Measurements from ENCODE around the gene MED16.
"Not testable (repeated sequence)": the region's sequence is repeated elsewhere in the genome, so short reads cannot be mapped to it uniquely, and the experiment has no call there.

MED16 gene

GRCh38 chr19:907183-907853, 14.3 kb upstream of the MED16 start:
- no peak for DNase-seq (ENCODE audit: low read depth)

- DNase-seq (ENCODE audit: low read depth): no peak
Measured at GRCh38 chr19:906480-906879, 13.5 kb upstream of the MED16 start.

GRCh38 chr19:904545-904944, 11.6 kb upstream of the MED16 start:
- DNase-seq (ENCODE audit: low read depth): no peak

- no peak for DNase-seq (ENCODE audit: low read depth)
Measured at GRCh38 chr19:903266-903797, 10.3 kb upstream of the MED16 start.

- DNase-seq (ENCODE audit: low read depth): no peak
Measured at GRCh38 chr19:902446-903226, 9.6 kb upstream of the MED16 start.

GRCh38 chr19:902093-902370, 9.0 kb upstream of the MED16 start:
- no peak for DNase-seq (ENCODE audit: low read depth)

- DNase-seq (ENCODE audit: low read depth): no peak
Measured at GRCh38 chr19:901216-902092, 8.5 kb upstream of the MED16 start.

- no peak for DNase-seq (ENCODE audit: low read depth)
Measured at GRCh38 chr19:900302-901111, 7.5 kb upstream of the MED16 start.

- no peak for DNase-seq (ENCODE audit: low read depth)
Measured at GRCh38 chr19:900043-900301, 7.0 kb upstream of the MED16 start.

- DNase-seq (ENCODE audit: low read depth): no peak
Measured at GRCh38 chr19:899336-900042, 6.5 kb upstream of the MED16 start.

- no peak for DNase-seq (ENCODE audit: low read depth)
Measured at GRCh38 chr19:898663-899062, 5.7 kb upstream of the MED16 start.

GRCh38 chr19:897442-898039, 4.6 kb upstream of the MED16 start:
- no peak for DNase-seq (ENCODE audit: low read depth)

- DNase-seq (ENCODE audit: low read depth): no peak
Measured at GRCh38 chr19:896999-897398, 4.0 kb upstream of the MED16 start.

- DNase-seq (ENCODE audit: low read depth): no peak
Measured at GRCh38 chr19:896434-896833, 3.4 kb upstream of the MED16 start.

GRCh38 chr19:892243-892893, 619 bp downstream of the MED16 start:
- DNase-seq (ENCODE audit: low read depth): no peak

- DNase-seq (ENCODE audit: low read depth): not testable (repeated sequence)
Measured at GRCh38 chr19:891421-892200, 1.4 kb downstream of the MED16 start.

GRCh38 chr19:890831-891230, 2.2 kb downstream of the MED16 start:
- DNase-seq (ENCODE audit: low read depth): no peak

- DNase-seq (ENCODE audit: low read depth): no peak
Measured at GRCh38 chr19:889662-890295, 3.2 kb downstream of the MED16 start.

Measured in fibroblast of gingiva (primary cell).